Stimulated activated CD8-positive, alpha-beta memory T cell treated with anti-CD3 and anti-CD28 coated beads, Interleukin-4, amount 100 ng/mL, for 24 hours (primary cell): ENCODE results near the gene OPCML.

ENCODE experiments used
- DNase-seq: peaks from one replicate; pipeline ENCODE4 v3.0.0-alpha.2; 2020; ENCODE audit warnings: low read depth

OPCML gene

DNA sequence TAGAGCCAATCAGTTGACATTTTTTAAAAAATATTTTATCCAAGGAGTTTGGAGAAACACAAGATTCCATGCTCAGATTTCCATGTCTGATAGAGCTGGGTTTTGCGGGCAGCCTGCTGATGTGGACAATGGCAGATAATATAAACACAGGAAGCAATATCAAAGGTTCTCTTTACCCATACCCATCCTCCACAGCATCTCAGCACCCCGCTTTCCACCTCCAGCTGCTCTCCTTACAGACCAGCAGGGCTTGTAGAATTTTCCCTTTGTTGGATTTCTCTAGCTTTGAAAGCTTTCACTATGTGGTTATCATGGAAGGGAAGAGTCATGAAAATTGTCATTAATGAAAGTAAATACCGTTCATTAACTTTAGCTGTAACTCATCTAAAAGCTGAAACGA is 746.4 kb downstream of the OPCML start:
- DNase-seq, result no peak

DNA sequence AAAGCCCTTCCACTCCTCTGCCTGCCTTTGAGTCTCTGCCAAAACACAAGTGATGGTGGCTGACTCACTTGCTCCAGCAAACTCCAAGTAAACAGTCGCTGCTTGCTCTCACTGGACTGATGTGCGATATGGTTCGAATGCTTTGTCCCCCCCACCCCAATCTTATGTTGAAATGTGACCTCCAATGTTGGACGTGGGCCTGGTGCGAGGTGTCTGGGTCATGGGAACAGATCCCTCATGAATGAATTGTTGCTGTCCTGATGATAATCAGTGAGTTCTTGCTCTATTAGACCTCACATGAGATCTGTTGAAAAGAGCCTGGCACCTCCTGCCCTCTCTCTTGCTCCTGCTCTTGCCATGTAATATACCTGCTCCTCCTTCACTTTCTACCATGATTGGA is 747.9 kb downstream of the OPCML start:
- no peak for DNase-seq

DNA sequence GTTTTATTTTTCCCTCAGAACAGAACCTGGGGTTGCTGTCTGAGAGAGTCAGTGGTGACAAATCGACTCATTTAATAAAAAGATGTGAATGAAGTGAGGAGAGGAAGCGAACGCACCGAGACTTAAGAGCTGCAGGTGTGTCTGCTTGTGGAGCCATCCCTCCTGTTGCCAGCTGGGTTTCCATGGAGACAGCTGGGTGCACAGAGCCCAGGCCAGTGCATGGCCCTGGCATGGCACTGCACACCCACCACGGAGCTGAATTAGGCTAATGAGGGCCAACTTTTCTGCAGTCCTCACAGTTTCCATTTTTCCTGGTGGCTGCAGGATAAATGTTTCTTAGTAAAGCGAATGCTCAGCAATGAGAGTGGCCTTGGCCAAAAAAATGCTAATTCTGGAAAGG is 750.2 kb downstream of the OPCML start:
- DNase-seq, result no peak

GRCh38 chr11:132780046-132780445 is 752.3 kb downstream of the OPCML start:
- no peak for DNase-seq

GRCh38 chr11:132779497-132779896 is 752.8 kb downstream of the OPCML start:
- DNase-seq, result no peak

GRCh38 chr11:132777067-132777975 is 755.0 kb downstream of the OPCML start:
- no peak for DNase-seq

- DNase-seq, result no peak
Measured at GRCh38 chr11:132773751-132774150, 758.5 kb downstream of the OPCML start.

- no peak for DNase-seq
Measured at GRCh38 chr11:132772703-132773545, 759.4 kb downstream of the OPCML start.

GRCh38 chr11:132771746-132772145 is 760.6 kb downstream of the OPCML start:
- DNase-seq, result no peak

- DNase-seq, result no peak
Measured at GRCh38 chr11:132770829-132771530, 761.3 kb downstream of the OPCML start.

GRCh38 chr11:132763503-132763902 is 768.8 kb downstream of the OPCML start:
- no peak for DNase-seq

GRCh38 chr11:132755934-132756333 is 776.4 kb downstream of the OPCML start:
- DNase-seq, result no peak

- DNase-seq, result no peak
Measured at GRCh38 chr11:132751516-132752250, 780.6 kb downstream of the OPCML start.

- DNase-seq, result no peak
Measured at GRCh38 chr11:132746305-132746704, 786.0 kb downstream of the OPCML start.

DNA sequence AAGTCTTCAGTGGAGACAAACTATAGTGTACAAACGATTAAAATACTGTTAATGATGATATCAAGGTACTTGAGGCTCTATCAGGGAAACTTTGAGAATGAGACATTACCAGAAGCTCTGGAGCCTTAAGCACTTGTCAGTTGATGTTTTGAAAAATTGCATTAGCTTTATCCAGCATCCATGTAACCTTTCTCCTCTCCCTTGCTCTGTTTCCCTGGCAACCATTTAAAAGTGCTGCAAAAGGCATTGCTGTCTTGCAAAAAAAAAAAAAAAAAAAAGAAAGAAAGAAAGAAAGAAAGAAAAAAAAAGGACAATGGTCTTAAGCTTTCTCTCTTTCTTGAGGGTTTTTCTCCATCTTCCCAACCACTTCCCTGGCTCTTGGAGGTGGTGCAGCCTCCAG is 787.0 kb downstream of the OPCML start:
- no peak for DNase-seq

GRCh38 chr11:132744771-132745170 is 787.5 kb downstream of the OPCML start:
- DNase-seq, result no peak

DNA sequence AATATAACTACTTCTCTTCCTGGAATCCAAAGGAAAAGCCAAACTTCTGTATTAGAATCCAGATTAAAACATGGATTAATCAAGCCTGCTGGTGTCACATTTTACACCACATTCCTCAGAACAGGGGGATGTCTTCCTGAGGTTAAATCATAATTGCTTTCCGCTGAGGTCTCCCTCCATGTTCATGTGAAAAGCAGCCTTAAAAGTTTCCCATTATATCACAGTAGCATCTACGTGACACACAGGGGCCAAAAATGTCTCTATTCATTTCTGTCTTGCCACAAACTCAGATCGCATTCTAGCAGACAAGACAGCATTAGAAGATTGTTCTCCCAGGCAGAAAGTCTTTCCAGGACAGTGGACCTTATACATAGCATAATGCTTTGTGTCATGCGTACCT is 788.7 kb downstream of the OPCML start:
- DNase-seq, result no peak

DNA sequence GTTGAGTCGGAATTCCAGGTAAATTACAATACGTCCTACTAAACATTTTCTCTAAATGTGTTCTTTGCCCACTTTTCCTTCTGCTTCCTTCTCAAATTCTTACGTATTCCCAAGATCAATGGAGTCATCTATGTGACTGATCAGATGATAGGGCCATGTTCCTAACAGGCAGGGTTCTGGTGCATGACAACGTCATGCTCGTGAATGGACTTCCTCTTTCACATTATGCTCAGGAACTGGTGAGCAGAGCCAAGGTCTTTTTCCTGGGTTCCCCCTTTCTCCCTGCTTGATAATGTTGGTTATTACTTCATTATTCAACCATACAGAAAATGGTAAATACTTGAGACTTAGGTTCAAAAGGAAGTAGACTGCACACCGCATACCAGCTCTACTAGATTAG is 789.4 kb downstream of the OPCML start:
- no peak for DNase-seq

- DNase-seq, result no peak
Measured at GRCh38 chr11:132734217-132734616, 798.1 kb downstream of the OPCML start.

GRCh38 chr11:132728026-132728425 is 804.3 kb downstream of the OPCML start:
- DNase-seq, result no peak

DNA sequence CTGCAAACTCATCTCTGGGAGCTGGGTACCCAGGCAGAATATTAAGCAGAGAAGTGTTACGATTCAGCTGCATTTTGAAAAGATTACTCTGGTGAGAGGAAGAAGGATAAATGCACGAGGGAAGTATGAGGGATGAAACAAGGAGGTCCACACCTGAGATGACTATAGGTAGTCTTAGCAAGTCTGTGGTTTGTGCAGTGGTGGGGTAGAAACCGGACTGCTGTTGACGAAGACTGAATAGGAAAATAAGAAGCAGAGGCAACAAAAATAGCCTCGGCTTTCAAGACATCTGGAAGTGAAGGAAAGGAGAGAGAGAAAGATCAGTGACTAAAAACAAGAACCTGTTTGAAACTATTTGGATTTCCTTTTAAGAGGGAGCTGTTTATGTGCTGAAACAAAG is 810.8 kb downstream of the OPCML start:
- DNase-seq, result no peak

DNA sequence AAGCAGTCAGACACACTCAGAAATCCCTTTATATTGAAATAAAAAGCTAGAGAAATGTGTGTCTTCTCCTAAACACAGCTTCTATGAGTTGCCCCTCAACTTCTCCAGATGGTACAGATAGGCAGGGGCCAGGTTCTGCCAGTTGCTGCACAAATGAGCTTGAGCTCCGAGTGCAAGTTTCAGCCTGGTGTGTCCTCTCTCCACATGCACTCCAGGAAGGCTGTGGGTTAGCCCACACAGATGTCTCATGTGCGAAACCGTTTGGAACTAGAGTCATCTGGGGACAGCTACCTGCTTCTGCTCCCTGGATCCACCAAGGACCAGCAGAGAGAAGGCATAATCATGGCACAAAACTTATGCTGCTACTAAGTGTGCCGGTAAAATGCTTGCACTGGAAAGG is 812.6 kb downstream of the OPCML start:
- DNase-seq, result no peak
